WTC11 (cell line): Measurements from ENCODE around the gene STX8. TPM values are rescaled to one million over a fixed set of nuclear protein-coding genes. Genes with fewer than 3 reads are reported as not detected.

ENCODE experiments used
- ATAC-seq: fragments of 200-7000 bp; cut with Tn5 transposase; 2 replicates; pipeline ENCODE4 v1.10.0; 2021; ENCODE audit warnings: mild to moderate bottlenecking, moderate library complexity
- CTCF ChIA-PET: fragments of 300-600 bp; sonication (Branson Sonifier 250); formaldehyde crosslinking; loops from one replicate; lab custom pipeline; 2021; ENCODE audit warnings: antibody characterized with exemption; lab: Charles Lee
- POLR2A ChIA-PET: fragments of 350-600 bp; sonication (Branson Sonifier 250); formaldehyde crosslinking; loops from one replicate; lab custom pipeline; 2021; ENCODE audit warnings: antibody characterized with exemption; lab: Charles Lee
- DNase-seq: peaks from one replicate; pipeline ENCODE4 v3.0.0; 2021; ENCODE audit warnings: low spot score
- H3K27ac Mint-ChIP-seq: 2 replicates; pipeline ENCODE4 v1.8.0; 2021; ENCODE audit warnings: mixed read lengths
- H3K27me3 Mint-ChIP-seq: 2 replicates; pipeline ENCODE4 v1.8.0; 2021; ENCODE audit warnings: low read depth, mild to moderate bottlenecking, moderate library complexity, mixed read lengths
- H3K36me3 Mint-ChIP-seq: 2 replicates; pipeline ENCODE4 v1.8.0; 2021; ENCODE audit warnings: mixed read lengths
- H3K4me1 Mint-ChIP-seq: 2 replicates; pipeline ENCODE4 v1.8.0; 2022; ENCODE audit warnings: mixed read lengths
- H3K4me3 Mint-ChIP-seq: 2 replicates; pipeline ENCODE4 v1.8.0; 2021; ENCODE audit warnings: mild to moderate bottlenecking, moderate library complexity, mixed read lengths
- H3K9me3 Mint-ChIP-seq: 2 replicates; pipeline ENCODE4 v1.8.0; 2021; ENCODE audit warnings: mixed read lengths
- ATF1 ChIP-seq: sonication (generic); formaldehyde crosslinking; IDR thresholded peaks from 2 replicates; pipeline ENCODE4 v1.8.1; 2023; ENCODE audit warnings: mild to moderate bottlenecking, moderate library complexity, missing genetic modification reagents
- CBFB ChIP-seq: sonication (generic); formaldehyde crosslinking; IDR thresholded peaks from 2 replicates; pipeline ENCODE4 v1.8.1; 2022; ENCODE audit warnings: mild to moderate bottlenecking, low read depth, missing genetic modification reagents
- CREM ChIP-seq: sonication (generic); formaldehyde crosslinking; IDR thresholded peaks from 2 replicates; pipeline ENCODE4 v1.8.1; 2022; ENCODE audit warnings: mild to moderate bottlenecking, missing genetic modification reagents, moderate library complexity
- ERG ChIP-seq: fragments of 250-450 bp; sonication (Bioruptor Pico); IDR thresholded peaks from 2 replicates; pipeline ENCODE4 v1.8.0; 2021; ENCODE audit warnings: mild to moderate bottlenecking
- FOXP4 ChIP-seq: sonication (generic); formaldehyde crosslinking; IDR thresholded peaks from 2 replicates; pipeline ENCODE4 v1.8.0; 2022; ENCODE audit warnings: mild to moderate bottlenecking, missing genetic modification reagents
- KAT7 ChIP-seq: sonication (generic); formaldehyde crosslinking; IDR thresholded peaks from 2 replicates; pipeline ENCODE4 v1.8.1; 2023; ENCODE audit warnings: missing genetic modification reagents, mild to moderate bottlenecking, borderline replicate concordance
- MLX ChIP-seq: sonication (generic); formaldehyde crosslinking; IDR thresholded peaks from 2 replicates; pipeline ENCODE4 v1.8.1; 2023; ENCODE audit warnings: mild to moderate bottlenecking, missing genetic modification reagents, moderate library complexity
- NFATC4 ChIP-seq: fragments of 250-450 bp; sonication (Bioruptor Pico); IDR thresholded peaks from 2 replicates; pipeline ENCODE4 v1.9.0; 2021; ENCODE audit warnings: mild to moderate bottlenecking
- NR3C1 ChIP-seq: sonication (generic); formaldehyde crosslinking; conservative IDR thresholded peaks from 2 replicates; pipeline ENCODE4 v1.8.1; 2023; ENCODE audit warnings: low read depth, mild to moderate bottlenecking, missing genetic modification reagents
- PRDM15 ChIP-seq: sonication (generic); formaldehyde crosslinking; IDR thresholded peaks from 2 replicates; pipeline ENCODE4 v1.8.0; 2022; ENCODE audit warnings: missing genetic modification reagents
- PREB ChIP-seq: sonication (generic); formaldehyde crosslinking; IDR thresholded peaks from 2 replicates; pipeline ENCODE4 v1.8.1; 2022; ENCODE audit warnings: mild to moderate bottlenecking, missing genetic modification reagents, moderate library complexity, borderline replicate concordance
- SMAD3 ChIP-seq: sonication (generic); formaldehyde crosslinking; IDR thresholded peaks from 2 replicates; pipeline ENCODE4 v1.8.0; 2022; ENCODE audit warnings: missing genetic modification reagents, mild to moderate bottlenecking, borderline replicate concordance
- SMAD4 ChIP-seq: sonication (generic); formaldehyde crosslinking; IDR thresholded peaks from 2 replicates; pipeline ENCODE4 v1.8.0; 2022; ENCODE audit warnings: mild to moderate bottlenecking, missing genetic modification reagents
- SOX15 ChIP-seq: fragments of 250-450 bp; sonication (Bioruptor Pico); IDR thresholded peaks from 2 replicates; pipeline ENCODE4 v1.9.0; 2021; ENCODE audit warnings: mild to moderate bottlenecking
- SP1 ChIP-seq: sonication (generic); formaldehyde crosslinking; conservative IDR thresholded peaks from 2 replicates; pipeline ENCODE4 v1.8.1; 2022; ENCODE audit warnings: missing genetic modification reagents
- ZBTB43 ChIP-seq: sonication (generic); formaldehyde crosslinking; IDR thresholded peaks from 2 replicates; pipeline ENCODE4 v1.8.1; 2023; ENCODE audit warnings: mild to moderate bottlenecking, missing genetic modification reagents
- ZNF121 ChIP-seq: sonication (generic); formaldehyde crosslinking; IDR thresholded peaks from 2 replicates; pipeline ENCODE4 v1.8.0; 2023; ENCODE audit warnings: missing genetic modification reagents
- ZNF263 ChIP-seq: sonication (generic); formaldehyde crosslinking; IDR thresholded peaks from 2 replicates; pipeline ENCODE4 v1.8.1; 2022; ENCODE audit warnings: low read depth, mild to moderate bottlenecking, moderate library complexity, missing genetic modification reagents
- ZNF532 ChIP-seq: fragments of 250-450 bp; sonication (Bioruptor Pico); IDR thresholded peaks from 2 replicates; pipeline ENCODE4 v1.9.0; 2021; ENCODE audit warnings: mild to moderate bottlenecking, borderline replicate concordance
- total RNA-seq: library from RNA; stranded (reverse); gene quantifications from 3 replicates; pipeline ENCODE4 v1.2.3, GENCODE V29; 2021

The STX8 gene
- total RNA-seq, 1 experiment from 2014 or later: 39.9 TPM

GRCh38 chr17:9615486-9615885, 39.9 kb upstream of the STX8 start:
- ATAC-seq: no peak
- H3K27me3 Mint-ChIP-seq: peaks cover 3% of the 10 kb centered on the region; the same call in 1 of the 2 replicates

GRCh38 chr17:9612006-9612405, 36.4 kb upstream of the STX8 start:
- CTCF ChIA-PET: no interaction called here
- H3K4me3 Mint-ChIP-seq: no peak overlapping the region
- DNase-seq (no peak), ATAC-seq (no peak)
- H3K27ac Mint-ChIP-seq: no peak overlapping the region
- no peaks in the 10 kb centered on the region for H3K4me1 Mint-ChIP-seq
- H3K36me3 Mint-ChIP-seq: no peaks in the 10 kb centered on the region
- POLR2A ChIA-PET: no interaction called here
- H3K27me3 Mint-ChIP-seq: peaks cover 3% of the 10 kb centered on the region; the same call in 1 of the 2 replicates
- 0 out of 2 replicates have a peak, but pooled peaks cover 4% of the 10 kb centered on the region for H3K9me3 Mint-ChIP-seq
- TF ChIP-seq FOXP4 (CRISPR knock-in tag) (no peak), ZNF532 (no peak), ERG (CRISPR knock-in tag) (no peak), CREM (CRISPR knock-in tag) (no peak)

More at GRCh38 chr17:9615486-9615885, 39.9 kb upstream of the STX8 start:
- Mint-ChIP-seq H3K4me1 (no peaks in the 10 kb centered on the region), H3K4me3 (no peak overlapping the region), H3K9me3 (no peaks in the 10 kb centered on the region), H3K27ac (no peak overlapping the region)
- ChIA-PET POLR2A (interaction anchor here (0.6 kb wide), 1 partner anchor 126 kb away, joined by 3 read pairs; no protein-coding TSS in a partner anchor), CTCF (interaction anchor here (0.6 kb wide), 1 partner anchor 168 kb away, joined by 3 read pairs; no protein-coding TSS in a partner anchor)
- TF ChIP-seq PREB (CRISPR knock-in tag) (no peak), ZBTB43 (CRISPR knock-in tag) (no peak), SMAD4 (no peak), PRDM15 (CRISPR knock-in tag) (no peak), SOX15 (CRISPR knock-in tag) (no peak), SP1 (no peak), NFATC4 (CRISPR knock-in tag) (no peak), CBFB (CRISPR knock-in tag) (no peak), ATF1 (CRISPR knock-in tag) (no peak), CREM (CRISPR knock-in tag) (no peak), SMAD3 (CRISPR knock-in tag) (no peak), KAT7 (CRISPR knock-in tag) (no peak), ZNF121 (CRISPR knock-in tag) (no peak), NR3C1 (CRISPR knock-in tag) (no peak), MLX (no peak), ZNF263 (CRISPR knock-in tag) (no peak)
- TF ChIP-seq, all 79 proteins: peak for 0
- DNase-seq: no peak
- H3K36me3 Mint-ChIP-seq: no peaks in the 10 kb centered on the region
